Naive thymus-derived CD4-positive, alpha-beta T cell (primary cell): Measurements from ENCODE around the gene NRXN3. TPM values are rescaled to one million over a fixed set of nuclear protein-coding genes. Genes with fewer than 3 reads are reported as not detected.

Experiments used
- ATAC-seq: fragments of 150-1000 bp; cut with Tn5 transposase; 2 replicates; pipeline ENCODE4 v1.10.0; 2021; ENCODE audit warnings: mild to moderate bottlenecking, moderate library complexity
- CTCF ChIA-PET: fragments of 350-600 bp; sonication (Branson Sonifier 250); formaldehyde crosslinking; loops from one replicate; lab custom pipeline; 2021; ENCODE audit warnings: antibody characterized with exemption; lab: Charles Lee
- POLR2A ChIA-PET: fragments of 350-600 bp; sonication (Branson Sonifier 250); formaldehyde crosslinking; loops from one replicate; lab custom pipeline; 2021; ENCODE audit warnings: antibody characterized with exemption, inconsistent platforms; lab: Charles Lee
- DNase-seq, 9 donors: peaks; one replicate each; pipeline versions ENCODE4 v3.0.0 to v3.0.0-alpha.2; 2020 to 2022; ENCODE audit warnings: mixed read lengths in 1 of 9
- H3K27ac ChIP-seq: one replicate; pipeline ENCODE4 v1.7.0; 2013; ENCODE audit warnings: mild to moderate bottlenecking, low read depth, low read length, moderate library complexity
- H3K27me3 ChIP-seq, 2 donors: one replicate each; pipeline ENCODE4 v1.7.0; 2013; ENCODE audit warnings: low read length in 2 of 2, mild to moderate bottlenecking in 2 of 2, moderate library complexity in 2 of 2; ENCODE audit not compliant: control insufficient read depth in 2 of 2, insufficient read depth in 2 of 2
- H3K36me3 ChIP-seq, 3 experiments: 1 replicate in 2 of 3; 2 replicates in 1 of 3; pipeline ENCODE4 v1.7.0; 2013; ENCODE audit warnings: low read length in 3 of 3, mild to moderate bottlenecking in 3 of 3, moderate library complexity in 1 of 3; ENCODE audit not compliant: insufficient read depth in 3 of 3, control insufficient read depth in 2 of 3
- H3K4me1 ChIP-seq, 2 donors: one replicate each; pipeline ENCODE4 v1.7.0; 2013; ENCODE audit warnings: low read length in 2 of 2, mild to moderate bottlenecking in 2 of 2, moderate library complexity in 1 of 2; ENCODE audit not compliant: control insufficient read depth in 2 of 2, insufficient read depth in 2 of 2
- H3K4me3 ChIP-seq: 2 replicates; pipeline ENCODE4 v1.7.0; 2013; ENCODE audit warnings: mild to moderate bottlenecking, low read length
- H3K9me3 ChIP-seq, 3 experiments: 1 replicate in 2 of 3; 2 replicates in 1 of 3; pipeline ENCODE4 v1.7.0; 2013; ENCODE audit warnings: low read length in 3 of 3; ENCODE audit not compliant: control insufficient read depth in 2 of 3
- H3K27ac Mint-ChIP-seq, 9 donors: one replicate each; pipeline ENCODE4 v1.8.0; 2020 to 2022; ENCODE audit warnings: mixed read lengths in 9 of 9, mild to moderate bottlenecking in 8 of 9, moderate library complexity in 5 of 9, inconsistent platforms in 2 of 9
- H3K27me3 Mint-ChIP-seq, 5 donors: one replicate each; pipeline ENCODE4 v1.8.0; 2021 to 2022; ENCODE audit warnings: mixed read lengths in 5 of 5, mild to moderate bottlenecking in 1 of 5
- H3K36me3 Mint-ChIP-seq, 5 donors: one replicate each; pipeline ENCODE4 v1.8.0; 2020 to 2022; ENCODE audit warnings: mixed read lengths in 5 of 5, mild to moderate bottlenecking in 3 of 5, inconsistent platforms in 1 of 5
- H3K4me1 Mint-ChIP-seq, 7 donors: one replicate each; pipeline ENCODE4 v1.8.0; 2020 to 2022; ENCODE audit warnings: mixed read lengths in 7 of 7, mild to moderate bottlenecking in 3 of 7, inconsistent platforms in 1 of 7
- H3K4me3 Mint-ChIP-seq, 10 donors: one replicate each; pipeline ENCODE4 v1.8.0; 2020 to 2022; ENCODE audit warnings: mild to moderate bottlenecking in 10 of 10, mixed read lengths in 10 of 10, moderate library complexity in 6 of 10, inconsistent platforms in 2 of 10
- H3K9me3 Mint-ChIP-seq, 11 donors: one replicate each; pipeline ENCODE4 v1.8.0; 2020 to 2022; ENCODE audit warnings: mixed read lengths in 11 of 11, mild to moderate bottlenecking in 4 of 11, inconsistent platforms in 1 of 11, moderate library complexity in 1 of 11
- intact Hi-C, 2 donors: fragments of 100-400 bp; cut with micrococcal nuclease; formaldehyde crosslinking; loops; one replicate each; pipeline ENCODE4 v1.15.1; 2023
- polyA plus RNA-seq, 2 donors: library from polyadenylated mRNA; unstranded; fragments of 300-500 nt; fragmentation: Illumina TruSeq; gene quantifications; one replicate each; pipeline ENCODE4 v1.2.3, GENCODE V29; 2021
- total RNA-seq, 6 experiments: library from RNA in 5 of 6; stranded (reverse) in 5 of 6; gene quantifications; 1 replicate in 5 of 6; 2 replicates in 1 of 6; pipeline ENCODE4 v1.2.3 and lab custom pipeline; 2021 to 2026

The NRXN3 gene
- total and polyA plus RNA-seq, 7 experiments from 2014 or later, result not detected

GRCh38 chr14:78947681-78948080, 777.5 kb downstream of the NRXN3 start:
- no peak for ATAC-seq
- Histone ChIP-seq H3K4me1 (no peaks in the 10 kb centered on the region), H3K27ac (no peak overlapping the region), H3K9me3 (no peaks in the 10 kb centered on the region), H3K36me3 (no peaks in the 10 kb centered on the region), H3K27me3 (no peaks in the 10 kb centered on the region), H3K4me3 (no peak overlapping the region)
- Mint-ChIP-seq H3K36me3 (no peaks in the 10 kb centered on the region), H3K4me1 (no peaks in the 10 kb centered on the region), H3K27ac (no peak overlapping the region), H3K4me3 (no peak overlapping the region), H3K9me3 (peaks cover 0 to 4% (median 0%) of the 10 kb centered on the region in 11 donors), H3K27me3 (peaks cover 0 to 17% (median 8%) of the 10 kb centered on the region in 5 donors)
- intact Hi-C loops, result no loop called here
- CTCF ChIA-PET, result interaction anchor here (0.6 kb wide), 1 partner anchor 254 kb away, joined by 4 read pairs; no protein-coding TSS in a partner anchor
- no peak for DNase-seq
- POLR2A ChIA-PET, result interaction anchor here (0.6 kb wide), 1 partner anchor 28 kb away, joined by 3 read pairs; no protein-coding TSS in a partner anchor

GRCh38 chr14:78950649-78951048, 780.5 kb downstream of the NRXN3 start:
- Histone ChIP-seq H3K27me3 (no peaks in the 10 kb centered on the region), H3K36me3 (no peaks in the 10 kb centered on the region), H3K27ac (no peak overlapping the region), H3K4me1 (no peaks in the 10 kb centered on the region), H3K9me3 (no peaks in the 10 kb centered on the region), H3K4me3 (no peak overlapping the region)
- DNase-seq (no peak), ATAC-seq (no peak)
- ChIA-PET CTCF (no interaction called here), POLR2A (no interaction called here)
- intact Hi-C loops, result no loop called here
- Mint-ChIP-seq H3K27me3 (peaks cover 0 to 17% (median 8%) of the 10 kb centered on the region in 5 donors), H3K9me3 (peaks cover 0 to 3% (median 0%) of the 10 kb centered on the region in 11 donors), H3K4me1 (no peaks in the 10 kb centered on the region), H3K4me3 (no peak overlapping the region), H3K36me3 (no peaks in the 10 kb centered on the region), H3K27ac (no peak overlapping the region)

- H3K27me3 Mint-ChIP-seq, result peaks cover 0 to 17% (median 8%) of the 10 kb centered on the region in 5 donors
- no peak overlapping the region for H3K27ac Mint-ChIP-seq
- ChIA-PET CTCF (no interaction called here), POLR2A (no interaction called here)
- no peaks in the 10 kb centered on the region for H3K36me3 ChIP-seq
- H3K36me3 Mint-ChIP-seq, result no peaks in the 10 kb centered on the region
- H3K4me1 Mint-ChIP-seq, result no peaks in the 10 kb centered on the region
- no peaks in the 10 kb centered on the region for H3K4me1 ChIP-seq
- intact Hi-C loops, result no loop called here
- ATAC-seq (no peak), DNase-seq (no peak)
- no peak overlapping the region for H3K4me3 Mint-ChIP-seq
- peaks cover 0 to 2% (median 0%) of the 10 kb centered on the region in 11 donors for H3K9me3 Mint-ChIP-seq
- no peak overlapping the region for H3K4me3 ChIP-seq
- H3K27me3 ChIP-seq, result no peaks in the 10 kb centered on the region
- H3K9me3 ChIP-seq, result no peaks in the 10 kb centered on the region
- no peak overlapping the region for H3K27ac ChIP-seq
Measured at GRCh38 chr14:78951602-78952001, 781.4 kb downstream of the NRXN3 start.

- H3K36me3 Mint-ChIP-seq, result no peaks in the 10 kb centered on the region
- Histone ChIP-seq H3K4me1 (no peaks in the 10 kb centered on the region), H3K4me3 (no peak overlapping the region), H3K27ac (no peak overlapping the region), H3K9me3 (no peaks in the 10 kb centered on the region), H3K27me3 (no peaks in the 10 kb centered on the region), H3K36me3 (no peaks in the 10 kb centered on the region)
- intact Hi-C loops, result loop anchor here (1.0 kb wide), 1 partner anchor 1891 kb away; no protein-coding TSS in a partner anchor
- no peaks in the 10 kb centered on the region for H3K9me3 Mint-ChIP-seq
- CTCF ChIA-PET, result interaction anchor here (0.9 kb wide), 2 partner anchors 32 to 49 kb away, joined by 3 read pairs; no protein-coding TSS in a partner anchor
- POLR2A ChIA-PET, result no interaction called here
- no peak overlapping the region for H3K4me3 Mint-ChIP-seq
- ATAC-seq (no peak), DNase-seq (peak in 7 of 9 donors; percentile 2 to 26 (median 10))
- no peaks in the 10 kb centered on the region for H3K4me1 Mint-ChIP-seq
- no peak overlapping the region for H3K27ac Mint-ChIP-seq
- H3K27me3 Mint-ChIP-seq, result peaks cover 0 to 17% (median 6%) of the 10 kb centered on the region in 5 donors
Measured at GRCh38 chr14:78959674-78960264, 789.6 kb downstream of the NRXN3 start.

- Mint-ChIP-seq H3K4me3 (no peak overlapping the region), H3K9me3 (peaks cover 0 to 2% (median 0%) of the 10 kb centered on the region in 11 donors), H3K36me3 (no peaks in the 10 kb centered on the region), H3K27me3 (peaks cover 0 to 20% (median 8%) of the 10 kb centered on the region in 5 donors), H3K4me1 (no peaks in the 10 kb centered on the region), H3K27ac (no peak overlapping the region)
- H3K27me3 ChIP-seq, result no peaks in the 10 kb centered on the region
- intact Hi-C loops, result no loop called here
- POLR2A ChIA-PET, result no interaction called here
- CTCF ChIA-PET, result no interaction called here
- no peaks in the 10 kb centered on the region for H3K36me3 ChIP-seq
- no peaks in the 10 kb centered on the region for H3K9me3 ChIP-seq
- H3K4me1 ChIP-seq, result no peaks in the 10 kb centered on the region
- H3K4me3 ChIP-seq, result no peak overlapping the region
- ATAC-seq, result no peak
- no peak overlapping the region for H3K27ac ChIP-seq
- DNase-seq, result no peak
Measured at GRCh38 chr14:78967111-78967809, 797.1 kb downstream of the NRXN3 start.

GRCh38 chr14:78968265-78968664, 798.1 kb downstream of the NRXN3 start:
- H3K36me3 ChIP-seq, result no peaks in the 10 kb centered on the region
- H3K4me3 Mint-ChIP-seq, result no peak overlapping the region
- no peaks in the 10 kb centered on the region for H3K4me1 Mint-ChIP-seq
- ChIA-PET CTCF (no interaction called here), POLR2A (no interaction called here)
- no peaks in the 10 kb centered on the region for H3K27me3 ChIP-seq
- no peak overlapping the region for H3K27ac ChIP-seq
- no peak overlapping the region for H3K27ac Mint-ChIP-seq
- ATAC-seq (no peak), DNase-seq (no peak)
- no peaks in the 10 kb centered on the region for H3K9me3 ChIP-seq
- peaks cover 0 to 20% (median 7%) of the 10 kb centered on the region in 5 donors for H3K27me3 Mint-ChIP-seq
- H3K4me1 ChIP-seq, result no peaks in the 10 kb centered on the region
- H3K9me3 Mint-ChIP-seq, result peaks cover 0 to 2% (median 0%) of the 10 kb centered on the region in 11 donors
- H3K4me3 ChIP-seq, result no peak overlapping the region
- H3K36me3 Mint-ChIP-seq, result no peaks in the 10 kb centered on the region
- intact Hi-C loops, result no loop called here
